ENCODE measurements around the gene FOXN3.

The FOXN3 gene

GRCh38 chr14:89331398-89331797, 85.6 kb downstream of the FOXN3 start:
- no peak for DNase-seq (ENCODE audit: low read depth in 3 of 3)

GRCh38 chr14:89330236-89331002, 86.6 kb downstream of the FOXN3 start:
- no peak for DNase-seq (ENCODE audit: low read depth in 3 of 3)

- DNase-seq (ENCODE audit: low read depth in 3 of 3): no peak
These were observed 89.2 kb downstream of the FOXN3 start for GRCh38 chr14:89327771-89328212.

GRCh38 chr14:89325959-89326358, 91.1 kb downstream of the FOXN3 start:
- no peak for DNase-seq (ENCODE audit: low read depth in 3 of 3)

- DNase-seq (ENCODE audit: low read depth in 3 of 3): no peak
These were observed 91.6 kb downstream of the FOXN3 start for GRCh38 chr14:89325299-89325883.

- DNase-seq (ENCODE audit: low read depth in 3 of 3): no peak
These were observed 92.3 kb downstream of the FOXN3 start for GRCh38 chr14:89324501-89325298.

GRCh38 chr14:89320381-89321000, 96.5 kb downstream of the FOXN3 start:
- DNase-seq (ENCODE audit: low read depth in 3 of 3): no peak

- DNase-seq (ENCODE audit: low read depth in 3 of 3): no peak
These were observed 97.3 kb downstream of the FOXN3 start for GRCh38 chr14:89319687-89320086.

GRCh38 chr14:89317051-89317691, 99.9 kb downstream of the FOXN3 start:
- no peak for DNase-seq (ENCODE audit: low read depth in 3 of 3)

- DNase-seq (ENCODE audit: low read depth in 3 of 3): no peak
These were observed 101.3 kb downstream of the FOXN3 start for GRCh38 chr14:89315493-89316470.

- no peak for DNase-seq (ENCODE audit: low read depth in 3 of 3)
These were observed 102.8 kb downstream of the FOXN3 start for GRCh38 chr14:89314274-89314673.

GRCh38 chr14:89312932-89313331, 104.1 kb downstream of the FOXN3 start:
- no peak for DNase-seq (ENCODE audit: low read depth in 3 of 3)

GRCh38 chr14:89310211-89310610, 106.8 kb downstream of the FOXN3 start:
- DNase-seq (ENCODE audit: low read depth in 3 of 3): no peak

GRCh38 chr14:89309670-89310177, 107.3 kb downstream of the FOXN3 start:
- no peak for DNase-seq (ENCODE audit: low read depth in 3 of 3)

GRCh38 chr14:89308232-89308959, 108.6 kb downstream of the FOXN3 start:
- no peak for DNase-seq (ENCODE audit: low read depth in 3 of 3)

- no peak for DNase-seq (ENCODE audit: low read depth in 3 of 3)
These were observed 109.6 kb downstream of the FOXN3 start for GRCh38 chr14:89307409-89307808.

GRCh38 chr14:89304972-89305703, 111.9 kb downstream of the FOXN3 start:
- DNase-seq (ENCODE audit: low read depth in 3 of 3): no peak

GRCh38 chr14:89304561-89304960, 112.5 kb downstream of the FOXN3 start:
- DNase-seq (ENCODE audit: low read depth in 3 of 3): no peak
